NCI-H748 (cell line): ENCODE measurements around the gene S100A6.
A peak's percentile ranks its signal among the peaks of the same experiment; 100 is the strongest.
"Not testable (repeated sequence)": the region's sequence is repeated elsewhere in the genome, so short reads cannot be mapped to it uniquely, and the experiment has no call there.

Experiments used
- DNase-seq: peaks from one replicate; lab custom pipeline; 2025; ENCODE audit not compliant: unreplicated experiment; lab: John Stamatoyannopoulos, UW

S100A6 gene

DNA sequence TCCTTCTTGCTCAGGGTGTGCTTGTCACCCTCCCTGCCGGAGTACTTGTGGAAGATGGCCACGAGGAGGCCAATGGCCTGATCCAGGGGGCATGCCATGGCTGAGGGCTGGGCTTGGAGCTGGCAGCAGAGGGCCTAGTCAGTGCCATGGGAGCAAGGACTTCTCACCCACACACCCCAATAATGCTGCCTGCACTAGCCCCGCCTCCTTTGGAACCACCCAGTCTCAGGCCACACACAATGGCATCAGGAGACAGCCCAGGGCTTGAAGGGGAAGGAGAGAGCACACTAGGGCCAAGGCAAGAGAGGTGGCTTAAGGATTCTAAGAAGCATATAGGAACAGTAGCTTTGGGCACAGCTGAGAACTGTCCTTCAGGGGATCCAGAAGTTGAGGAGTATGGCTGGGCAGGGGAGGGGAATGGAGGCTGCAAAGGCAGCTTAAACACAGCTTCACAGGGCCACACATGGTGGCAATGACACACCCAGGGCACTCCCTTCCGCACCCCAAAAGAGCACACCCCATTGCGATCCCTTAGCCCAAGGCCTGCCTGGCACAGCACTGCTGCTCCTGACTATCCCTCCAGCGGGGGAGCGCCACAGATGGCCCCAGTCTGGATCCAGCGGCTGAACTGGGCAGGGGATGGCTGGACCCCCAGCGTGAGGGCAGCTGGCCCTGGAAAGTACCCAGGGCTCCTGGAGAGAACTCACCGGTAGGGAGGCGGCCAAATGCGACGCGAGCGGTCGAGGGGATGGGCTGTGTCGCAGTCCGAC is at the start of gene S100A6:
S100A6 (minus strand) TSS at position 750 of the 770 bp plus-strand sequence; CDS start at position 98, 652 bp downstream.
- no peak for DNase-seq

DNA sequence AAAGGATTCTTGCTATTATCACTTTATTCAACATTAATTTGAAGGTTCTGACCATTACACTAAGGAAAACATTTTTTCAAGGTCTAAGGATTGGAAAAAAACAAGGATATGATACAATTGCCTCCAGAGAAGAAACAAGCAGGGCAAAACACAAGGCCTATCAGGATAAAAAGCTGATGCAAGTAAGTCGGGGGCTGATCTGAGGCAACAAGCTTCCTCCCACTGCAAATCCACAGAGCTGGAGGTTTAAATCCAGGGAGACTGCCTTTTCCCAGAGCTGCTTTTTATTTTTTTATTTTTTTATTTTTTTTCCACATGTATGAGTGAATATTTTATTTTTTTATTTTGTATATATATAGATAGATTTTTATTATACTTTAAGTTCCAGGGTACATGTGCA is 49.2 kb upstream of the S100A6 start:
- no peak for DNase-seq

GRCh38 chr1:153583976-153584375 is 48.2 kb upstream of the S100A6 start:
- no peak for DNase-seq

GRCh38 chr1:153583514-153583913 is 47.7 kb upstream of the S100A6 start:
- not testable (repeated sequence) for DNase-seq

GRCh38 chr1:153582836-153583235 is 47.0 kb upstream of the S100A6 start:
- DNase-seq = not testable (repeated sequence)

DNA sequence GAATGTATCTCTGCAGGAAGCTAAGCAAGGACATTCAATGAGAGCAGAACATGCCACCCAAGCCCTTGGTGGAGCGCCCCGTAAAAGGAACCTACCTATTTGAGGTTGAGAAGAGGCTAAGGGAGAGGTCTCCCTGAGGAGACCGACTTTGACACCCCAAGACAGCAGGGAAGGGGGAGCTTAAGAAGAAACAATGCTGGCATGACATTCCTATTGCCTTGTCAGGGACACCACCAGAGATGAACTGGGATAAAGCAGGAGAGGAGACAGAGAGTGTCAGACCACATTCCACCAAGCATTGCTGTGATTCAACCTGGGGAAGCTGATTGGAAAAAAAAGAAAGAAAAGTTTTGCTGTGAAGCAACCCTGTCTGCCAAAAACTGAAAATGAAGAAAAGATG is 43.1 kb upstream of the S100A6 start:
- DNase-seq = no peak

- DNase-seq = no peak
Observed at GRCh38 chr1:153578490-153578889, 42.7 kb upstream of the S100A6 start.

DNA sequence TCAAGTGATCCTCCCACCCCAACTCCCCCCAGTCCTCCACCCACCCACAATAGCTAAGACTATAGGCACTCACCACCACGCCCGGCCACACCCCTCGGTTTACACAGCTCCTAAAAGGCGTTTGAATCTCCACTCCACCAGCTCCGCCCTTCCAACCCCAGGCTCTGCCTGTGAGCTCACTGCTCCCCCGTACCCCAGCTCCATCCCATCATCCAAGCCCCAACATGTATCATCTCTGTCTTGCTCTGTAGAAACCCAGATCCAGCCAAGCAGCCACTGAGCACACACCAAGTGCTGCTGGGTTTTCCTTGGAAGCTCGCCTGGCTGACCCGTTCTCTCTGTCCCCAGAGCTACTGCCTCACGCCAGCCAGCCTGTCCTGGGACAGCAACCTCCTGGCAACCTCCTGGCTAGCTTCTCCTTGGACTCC is 41.8 kb upstream of the S100A6 start:
- DNase-seq = peak; percentile 12

GRCh38 chr1:153577138-153577537 is 41.3 kb upstream of the S100A6 start:
- DNase-seq = no peak

DNA sequence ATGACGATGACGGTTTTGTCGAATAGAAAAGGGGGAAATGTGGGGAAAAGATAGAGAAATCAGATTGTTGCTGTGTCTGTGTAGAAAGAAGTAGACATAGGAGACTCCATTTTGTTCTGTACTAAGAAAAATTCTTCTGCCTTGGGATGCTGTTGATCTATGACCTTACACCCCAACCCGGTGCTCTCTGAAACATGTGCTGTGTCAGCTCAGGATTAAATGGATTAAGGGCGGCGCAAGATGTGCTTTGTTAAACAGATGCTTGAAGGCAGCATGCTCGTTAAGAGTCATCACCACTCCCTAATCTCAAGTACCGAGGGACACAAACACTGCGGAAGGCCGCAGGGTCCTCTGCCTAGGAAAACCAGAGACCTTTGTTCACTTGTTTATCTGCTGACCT is 39.7 kb upstream of the S100A6 start:
- DNase-seq = not testable (repeated sequence)

DNA sequence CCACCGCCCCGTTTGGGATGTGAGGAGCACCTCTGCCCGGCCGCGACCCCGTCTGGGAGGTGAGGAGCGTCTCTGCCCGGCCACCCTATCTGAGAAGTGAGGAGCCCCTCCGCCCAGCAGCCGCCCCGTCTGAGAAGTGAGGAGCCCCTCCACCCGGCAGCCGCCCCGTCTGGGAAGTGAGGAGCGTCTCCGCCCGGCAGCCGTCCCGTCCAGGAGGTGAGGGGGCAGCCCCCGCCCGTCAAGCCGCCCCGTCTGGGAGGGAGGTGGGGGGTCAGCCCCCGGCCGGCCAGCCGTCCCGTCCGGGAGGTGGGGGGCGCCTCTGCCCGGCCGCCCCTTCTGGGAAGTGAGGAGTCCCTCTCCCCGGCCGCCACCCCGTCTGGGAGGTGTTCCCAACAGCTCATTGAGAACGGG is 39.3 kb upstream of the S100A6 start:
- not testable (repeated sequence) for DNase-seq

DNA sequence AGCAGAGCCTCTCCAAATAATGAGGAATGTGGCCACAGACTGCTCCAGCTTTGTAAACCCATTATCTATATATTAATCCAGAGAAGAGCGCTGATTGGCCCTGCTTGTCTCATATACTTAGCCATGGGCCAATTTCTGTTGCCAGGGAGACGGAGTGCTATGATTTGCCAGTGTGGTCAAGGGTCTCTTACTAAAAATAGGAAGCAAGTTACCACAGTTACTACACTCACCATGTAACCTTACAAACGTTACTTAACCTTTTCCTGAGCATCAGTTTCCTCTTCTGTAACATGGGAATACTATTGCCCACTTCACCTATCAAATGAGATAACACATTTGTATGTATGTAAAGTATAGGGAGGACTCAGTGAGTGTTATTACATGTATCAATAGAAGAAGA is 37.6 kb upstream of the S100A6 start:
- no peak for DNase-seq

- peak; percentile 57 for DNase-seq
Observed at GRCh38 chr1:153572569-153573015, 36.8 kb upstream of the S100A6 start.

DNA sequence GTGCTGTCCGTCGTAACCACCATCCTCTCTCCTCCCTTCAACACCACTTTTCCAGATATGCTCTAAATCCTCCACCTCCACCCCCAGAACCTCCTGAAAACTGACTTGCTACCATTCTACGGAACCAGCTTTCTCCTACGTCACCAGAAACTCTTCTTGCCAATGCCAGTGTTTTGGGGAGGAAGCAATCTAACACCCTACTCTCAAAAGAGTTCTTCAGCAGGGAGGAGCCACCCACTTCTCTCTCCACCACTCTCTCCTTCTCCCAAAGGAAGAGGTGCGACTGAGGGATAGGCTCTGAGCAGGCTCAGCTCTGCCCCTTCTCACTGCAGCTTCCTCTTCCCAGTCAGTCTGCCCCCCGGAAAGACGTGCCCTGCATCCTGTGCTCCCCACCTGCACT is 35.9 kb upstream of the S100A6 start:
- DNase-seq = no peak

- DNase-seq = peak; percentile 30
Observed at GRCh38 chr1:153570874-153571273, 35.1 kb upstream of the S100A6 start.

DNA sequence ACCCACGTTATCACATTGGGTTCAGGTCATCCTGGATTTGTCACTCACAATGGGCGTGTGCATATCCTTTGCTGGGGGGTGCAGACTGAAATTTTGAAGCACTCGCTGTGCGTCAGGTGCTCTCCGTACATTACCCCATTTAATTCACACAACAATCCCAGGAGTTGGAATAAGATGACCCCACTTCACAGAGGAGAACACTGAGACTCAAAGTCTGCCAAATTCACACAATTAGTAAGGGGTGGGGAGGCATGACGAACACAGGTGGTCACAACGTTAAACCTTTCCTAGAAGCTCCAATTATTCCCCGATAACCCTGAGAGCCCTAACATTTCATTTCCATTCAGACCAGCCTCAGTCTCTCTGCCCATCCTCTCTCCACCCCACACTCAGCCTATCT is 33.7 kb upstream of the S100A6 start:
- no peak for DNase-seq

- peak; percentile 91 for DNase-seq
Observed at GRCh38 chr1:153568367-153569099, 32.7 kb upstream of the S100A6 start.

- no peak for DNase-seq
Observed at GRCh38 chr1:153567621-153568366, 32.0 kb upstream of the S100A6 start.

DNA sequence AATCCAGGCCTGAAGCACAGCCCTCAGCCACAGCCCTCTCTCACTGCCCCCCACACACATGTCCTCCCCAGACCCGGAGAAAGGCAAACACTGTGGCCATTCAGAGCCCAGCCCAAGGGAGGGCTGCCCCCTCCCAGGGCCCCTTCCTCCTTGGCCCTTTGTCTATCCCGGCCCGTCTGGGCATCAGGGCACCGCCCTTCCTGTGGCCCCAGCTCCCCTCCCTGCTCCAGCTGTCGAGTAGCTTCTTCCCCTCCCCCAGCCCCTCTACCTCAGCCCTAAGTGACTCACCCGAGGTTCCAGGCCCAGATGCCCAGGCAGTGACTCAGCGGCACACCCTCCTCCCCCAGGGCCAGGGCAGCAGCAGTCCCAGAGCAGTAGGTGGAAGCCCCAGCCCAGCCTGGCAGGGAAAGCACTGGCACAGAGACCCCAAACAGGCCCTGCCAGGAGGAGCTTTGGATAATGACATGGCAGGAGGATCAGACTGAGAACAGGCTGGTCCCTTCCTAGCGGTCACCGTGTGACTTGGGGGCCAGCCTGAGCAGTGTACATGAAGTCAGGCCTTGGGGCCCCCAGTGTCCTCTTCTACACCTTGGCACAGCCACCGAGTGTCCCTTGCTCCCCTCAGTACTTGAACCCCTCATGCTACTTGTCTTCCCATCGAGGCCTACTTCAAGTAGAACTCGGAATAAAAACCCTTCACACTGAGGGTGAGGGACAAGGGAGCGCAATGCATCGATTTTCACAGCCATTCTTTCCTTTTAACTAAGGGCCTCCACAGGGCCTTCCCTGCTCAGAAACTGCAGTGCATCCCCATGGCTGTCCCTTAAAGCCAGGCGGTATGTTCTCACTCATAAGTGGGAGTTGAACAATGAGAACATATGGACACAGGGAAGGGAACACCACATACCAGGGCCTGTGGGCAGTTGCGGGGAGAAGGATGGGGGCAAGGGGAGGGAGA is 30.9 kb upstream of the S100A6 start:
- DNase-seq = peak; percentile 74
